Activated gamma-delta T cell treated with anti-CD3 and anti-CD28 coated beads, Interleukin-2, amount 50 U/mL, for 16 hours (primary cell): ENCODE data around the gene VPS4A.
"Not testable (repeated sequence)": the region's sequence is repeated elsewhere in the genome, so short reads cannot be mapped to it uniquely, and the experiment has no call there.

ENCODE experiments used
- DNase-seq: peaks from one replicate; pipeline ENCODE4 v3.0.0-alpha.2; 2020; ENCODE audit warnings: low read depth

Gene VPS4A

DNA sequence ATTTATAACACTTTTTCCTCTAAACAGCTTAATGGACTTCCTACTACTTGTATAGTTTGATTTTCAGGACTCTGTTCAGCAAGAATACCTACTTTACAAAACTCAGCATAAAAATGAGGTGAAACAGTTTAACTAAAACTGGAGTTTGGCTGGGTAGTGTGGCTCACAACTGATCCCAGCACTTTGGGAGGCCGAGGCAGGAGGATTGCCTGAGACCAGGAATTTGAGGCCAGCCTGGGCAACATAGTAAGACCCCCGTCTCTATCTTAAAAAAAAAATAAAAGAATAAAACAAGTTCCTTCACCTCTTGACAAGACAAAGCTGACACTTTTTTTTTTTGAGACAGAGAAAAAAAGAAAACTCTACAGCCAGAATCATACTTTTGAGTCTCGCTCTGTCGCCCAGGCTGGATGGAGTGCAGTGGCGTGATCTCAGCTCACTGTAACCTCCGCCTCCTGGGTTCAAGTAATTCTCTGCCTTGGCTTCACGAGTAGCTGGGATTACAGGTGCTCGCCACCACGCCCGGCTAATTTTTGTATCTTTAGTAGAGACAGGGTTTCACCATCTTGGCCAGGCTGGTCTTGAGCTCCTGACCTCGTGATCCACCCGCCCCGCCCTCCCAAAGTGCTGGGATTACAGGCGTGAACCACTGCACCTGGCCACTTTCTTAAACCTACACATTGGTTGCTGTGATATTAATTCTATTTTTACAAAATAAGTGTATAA, 16.6 kb downstream of the VPS4A start:
- DNase-seq, result no peak

GRCh38 chr16:69328854-69329316, 17.7 kb downstream of the VPS4A start:
- DNase-seq, result no peak

DNA sequence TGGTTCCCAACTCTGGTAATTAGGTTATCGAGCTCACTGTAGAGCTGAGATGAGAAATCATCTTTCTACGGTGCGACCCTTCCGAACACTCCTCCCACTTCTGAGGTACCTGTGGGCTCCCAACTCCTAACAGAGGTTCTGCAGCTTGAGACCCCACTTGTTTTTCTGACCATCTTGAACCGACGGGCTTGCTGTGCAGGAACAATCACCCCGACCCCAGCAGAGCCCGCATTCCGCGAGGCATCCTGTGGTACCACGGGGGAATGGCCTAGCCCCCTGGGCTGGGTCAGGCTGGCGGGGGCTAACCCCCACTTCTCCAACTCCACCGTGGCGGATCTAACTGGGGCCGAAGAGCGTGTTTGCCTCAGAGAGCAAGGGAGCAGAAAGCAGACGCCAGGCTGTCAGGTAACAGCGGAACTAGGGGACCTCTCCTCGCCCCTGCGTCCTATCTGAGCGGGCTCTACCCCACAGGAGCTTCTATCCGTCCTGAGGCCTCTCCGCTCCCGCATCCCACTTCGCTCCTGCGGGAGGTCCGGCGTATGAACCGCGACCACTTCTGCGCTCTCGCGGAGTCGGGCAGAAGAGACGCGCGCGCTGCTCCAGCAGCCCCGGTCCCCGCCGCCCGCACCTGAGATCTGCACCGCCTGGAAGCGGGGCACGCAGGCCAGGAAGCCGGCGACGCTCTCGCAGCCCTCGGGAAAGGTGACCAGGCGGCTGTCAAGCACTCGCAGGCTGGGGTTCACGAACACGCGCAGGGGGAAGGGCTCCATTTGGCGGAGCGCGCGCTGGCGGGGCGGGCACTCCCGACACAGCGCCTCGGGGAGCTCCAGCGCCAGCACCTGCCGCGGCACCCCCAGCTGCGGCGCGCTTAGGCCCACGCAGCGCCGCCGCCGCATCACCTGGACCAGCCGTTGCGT, 18.5 kb downstream of the VPS4A start:
- DNase-seq, result peak; percentile 15

DNA sequence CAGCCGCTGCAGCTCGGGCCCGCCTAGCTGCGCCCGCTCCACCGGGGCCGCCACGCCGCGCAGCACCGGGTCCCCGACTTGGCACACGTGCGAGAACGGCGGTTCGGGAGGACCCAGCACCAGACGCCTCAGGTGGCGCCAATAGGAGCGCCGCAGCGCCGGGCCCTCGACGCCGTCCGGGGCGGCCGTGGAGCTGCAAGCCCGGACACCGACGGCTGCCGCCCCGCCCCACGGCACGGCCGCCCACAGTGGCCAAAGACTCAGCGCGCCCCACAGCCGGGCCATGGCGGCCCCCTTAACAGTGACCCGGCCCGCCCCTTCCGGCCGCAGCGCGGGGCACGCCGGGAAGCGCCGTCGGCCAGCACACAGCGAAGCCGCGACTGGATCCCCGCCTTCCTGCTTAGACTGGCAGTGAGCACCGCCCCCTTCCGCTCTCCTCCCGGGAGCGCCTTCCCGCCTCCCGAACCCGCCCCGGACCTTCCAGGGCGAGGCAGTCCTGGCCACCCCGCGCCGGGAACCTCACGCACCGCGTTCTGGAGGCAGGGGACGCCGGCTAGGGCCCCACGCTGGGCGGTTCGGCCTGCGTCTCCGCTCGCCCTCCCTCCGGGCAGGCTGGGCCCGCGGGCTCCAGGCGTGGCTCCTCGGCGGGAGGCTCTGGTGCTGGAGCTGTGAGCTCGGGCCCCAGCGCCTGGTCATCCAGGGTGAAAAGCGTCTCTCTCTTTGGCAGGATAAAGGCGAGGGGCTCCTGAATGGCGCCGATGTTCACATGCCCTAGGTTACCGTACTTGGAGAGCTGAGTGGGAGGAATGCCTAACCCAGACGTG, 19.3 kb downstream of the VPS4A start, which contains the start of gene PDF:
Gene PDF (minus strand): TSS at position 303 of the 824 bp plus-strand sequence. CDS start 18 bp downstream, at position 285.
- peak; percentile 73 for DNase-seq

GRCh38 chr16:69334696-69335095, 23.5 kb downstream of the VPS4A start:
- no peak for DNase-seq

DNA sequence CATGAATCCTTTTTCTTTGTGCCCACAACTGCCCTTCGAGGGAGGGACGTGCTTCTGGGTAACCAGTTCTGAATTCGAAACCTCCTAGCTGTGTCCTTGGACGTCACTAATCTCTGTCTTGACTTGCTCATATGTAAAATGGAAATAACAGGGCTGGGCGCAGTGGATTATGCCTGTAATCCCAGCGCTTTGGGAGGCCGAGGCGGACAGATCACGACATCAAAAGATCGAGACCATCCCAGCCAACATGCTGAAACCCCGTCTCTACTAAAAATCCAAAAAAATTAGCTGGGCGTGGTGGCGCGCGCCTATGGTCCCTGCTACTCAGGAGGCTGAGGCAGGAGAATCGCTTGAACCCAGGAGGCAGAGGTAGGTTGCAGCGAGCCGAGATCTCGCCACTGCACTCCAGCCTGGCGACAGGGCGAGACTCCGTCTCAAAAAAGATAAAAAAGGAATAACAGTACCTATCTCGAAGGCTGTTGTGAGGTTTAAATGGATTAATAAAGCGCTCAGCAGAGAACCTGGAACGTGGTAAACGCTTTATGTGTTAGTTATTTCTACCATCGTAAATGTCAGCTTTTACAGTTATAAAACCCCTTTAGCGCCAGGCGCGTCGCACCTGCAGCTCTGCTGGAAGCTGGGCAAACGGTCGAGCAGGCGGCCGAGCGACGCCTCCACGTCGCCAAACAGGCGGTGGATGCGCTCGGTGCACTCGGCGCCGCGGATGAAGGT, 27.6 kb downstream of the VPS4A start:
- DNase-seq, result no peak

DNA sequence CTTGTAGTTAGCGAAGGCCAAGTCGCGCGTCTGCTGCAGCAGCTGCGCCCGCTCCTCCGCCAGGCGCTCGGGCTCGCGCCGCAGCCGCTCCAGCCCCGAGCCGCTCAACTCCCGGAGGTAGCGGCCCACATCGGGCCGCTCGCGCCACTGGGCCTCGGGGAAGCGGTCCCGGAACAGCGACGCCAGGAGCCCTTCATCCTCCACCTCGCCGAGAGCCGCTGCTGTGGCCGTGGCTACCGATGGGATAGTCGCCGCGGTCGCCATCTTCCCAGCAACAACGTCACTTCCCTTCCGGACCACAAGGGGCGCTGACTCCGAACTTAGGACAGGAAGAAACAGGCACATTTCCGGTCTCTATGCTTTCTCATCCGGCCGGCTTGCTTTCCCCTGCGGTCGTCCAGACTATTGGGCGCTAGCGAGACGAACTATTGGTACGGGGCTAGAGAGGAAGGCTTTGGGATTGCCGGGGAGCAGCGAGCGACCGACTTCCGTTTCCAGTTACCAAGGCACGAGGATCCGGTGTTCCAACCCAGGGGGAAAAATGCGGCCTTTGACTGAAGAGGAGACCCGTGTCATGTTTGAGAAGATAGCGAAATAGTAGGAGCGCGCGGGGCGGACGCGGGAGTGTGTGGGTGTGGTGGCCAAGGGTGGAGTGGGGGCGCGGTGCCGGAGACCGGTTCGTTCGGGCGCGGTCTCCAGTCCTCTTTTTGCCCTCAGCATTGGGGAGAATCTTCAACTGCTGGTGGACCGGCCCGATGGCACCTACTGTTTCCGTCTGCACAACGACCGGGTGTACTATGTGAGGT, 28.3 kb downstream of the VPS4A start, which contains the start of the genes COG8 and NIP7:
Gene COG8 (minus strand): TSS at position 276 of the 806 bp plus-strand sequence. CDS start 12 bp downstream, at position 264.
Gene NIP7 (plus strand): TSS at position 484 of the 806 bp plus-strand sequence. CDS start 58 bp downstream, at position 542.
- DNase-seq, result peak; percentile 88

DNA sequence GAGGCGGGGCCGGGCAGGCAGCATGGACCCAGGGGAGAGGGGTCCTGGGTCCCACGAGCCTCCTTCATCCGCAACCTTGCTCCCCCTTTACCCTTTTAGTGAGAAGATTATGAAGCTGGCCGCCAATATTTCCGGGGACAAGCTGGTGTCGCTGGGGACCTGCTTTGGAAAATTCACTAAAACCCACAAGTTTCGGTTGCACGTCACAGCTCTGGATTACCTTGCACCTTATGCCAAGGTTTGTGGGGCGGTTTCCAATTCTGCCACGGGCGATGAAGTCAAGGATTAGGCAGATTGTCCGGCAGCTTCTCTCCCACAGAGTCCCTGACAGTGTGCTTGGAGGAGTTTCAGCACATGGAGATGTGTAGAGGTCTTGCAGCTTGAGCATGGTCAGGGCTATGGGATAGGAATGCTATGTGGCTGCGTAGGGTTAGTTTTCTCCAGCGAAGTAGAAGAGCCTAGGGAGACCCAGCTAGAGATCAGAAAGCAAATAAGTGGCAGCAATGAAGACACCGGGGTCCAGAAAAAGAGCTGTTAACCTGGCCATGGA, 29.0 kb downstream of the VPS4A start:
- DNase-seq, result no peak

- no peak for DNase-seq
Observed at GRCh38 chr16:69344171-69344570, 33.0 kb downstream of the VPS4A start.

- DNase-seq, result no peak
Observed at GRCh38 chr16:69345923-69346322, 34.8 kb downstream of the VPS4A start.

DNA sequence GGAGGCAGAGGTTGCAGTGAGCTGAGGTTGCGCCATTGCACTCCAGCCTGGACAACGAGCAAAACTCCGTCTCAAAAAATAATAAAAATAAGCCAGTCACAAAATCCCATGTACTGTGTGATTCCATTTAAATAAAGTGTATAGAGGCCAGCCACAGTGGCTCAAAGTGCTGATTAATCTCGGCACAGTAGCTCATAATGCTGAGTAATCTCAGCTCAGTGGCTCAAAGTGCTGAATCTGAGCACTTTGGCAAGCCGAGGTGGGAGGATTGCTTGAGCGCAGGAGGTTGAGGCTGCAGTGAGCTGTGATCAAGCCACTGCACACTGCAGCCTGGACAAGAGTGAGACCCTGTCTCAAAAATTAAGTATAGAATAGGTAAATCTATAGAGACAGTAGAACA, 35.5 kb downstream of the VPS4A start:
- DNase-seq, result no peak

DNA sequence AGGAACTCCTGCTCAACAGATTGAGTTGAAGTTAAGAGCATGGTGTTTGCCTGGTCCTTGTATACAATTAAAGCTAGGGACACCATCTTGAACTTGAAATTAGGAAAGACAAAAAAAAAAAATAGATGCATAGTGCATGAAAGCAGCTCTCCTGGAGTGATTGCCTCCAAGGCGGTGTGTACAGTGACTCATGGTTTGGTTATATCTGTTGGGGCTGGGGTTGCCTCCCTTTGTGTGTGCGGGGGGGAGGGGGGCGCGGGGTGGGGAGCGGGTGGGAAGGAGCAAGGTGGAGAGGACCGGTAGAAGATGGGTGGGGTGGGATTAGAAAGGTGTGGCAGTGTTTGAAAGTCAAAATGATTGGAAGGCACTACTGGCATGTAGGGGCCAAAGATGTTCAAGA, 37.1 kb downstream of the VPS4A start:
- no peak for DNase-seq

DNA sequence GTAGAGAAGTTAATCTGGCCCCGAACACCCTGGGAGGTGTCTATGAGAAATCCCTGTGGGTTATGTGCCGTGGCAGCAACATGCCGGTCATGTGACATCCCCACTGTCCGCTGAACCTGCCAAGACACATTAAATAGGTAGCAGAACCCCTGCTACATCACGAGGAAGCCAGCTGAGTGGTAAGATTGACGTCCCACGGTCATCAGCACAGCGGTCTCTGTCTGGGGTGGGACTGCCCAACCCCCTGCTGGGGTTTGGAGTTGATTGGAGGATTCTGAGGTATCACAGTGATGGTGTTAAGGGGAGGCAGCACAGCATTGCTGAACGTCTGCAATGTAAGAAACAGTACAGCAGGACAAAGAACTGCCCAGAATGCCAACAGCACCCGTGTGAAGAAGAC, 38.4 kb downstream of the VPS4A start:
- DNase-seq, result no peak

- DNase-seq, result no peak
Observed at GRCh38 chr16:69350536-69351133, 39.5 kb downstream of the VPS4A start.

DNA sequence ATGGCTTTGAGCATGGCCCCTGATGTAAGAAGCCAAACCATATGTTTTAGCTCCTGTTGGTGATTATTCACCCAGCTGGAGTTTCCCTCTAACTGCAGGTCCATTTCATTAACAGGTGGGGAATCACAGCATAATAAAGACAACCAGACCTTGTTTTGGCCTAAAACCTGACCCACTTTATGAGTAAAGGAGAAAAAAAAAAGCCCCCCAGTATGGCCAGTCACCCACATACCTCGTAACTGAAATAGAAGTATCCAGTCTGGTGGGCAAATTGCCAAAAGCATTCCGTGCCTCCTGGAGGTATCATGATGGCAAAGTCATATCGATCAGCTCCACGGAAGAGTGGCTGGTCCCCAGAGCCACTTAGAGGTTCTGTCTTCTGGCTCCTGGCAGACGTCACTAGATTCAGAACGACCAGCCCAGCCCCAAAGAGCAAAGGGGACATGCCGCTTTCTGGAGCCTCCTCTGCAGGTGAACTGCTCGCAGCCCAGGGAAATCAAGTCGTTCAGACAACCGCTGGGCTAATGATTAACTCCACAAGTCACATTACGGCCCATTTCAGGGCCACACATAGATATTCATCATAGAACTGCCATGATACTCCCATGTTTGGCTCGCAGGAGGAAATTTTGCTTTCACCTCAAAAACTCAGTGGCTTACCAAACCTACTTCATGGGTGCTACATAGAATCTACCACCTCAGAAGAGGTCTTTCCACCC, 40.3 kb downstream of the VPS4A start, which contains the start of gene TMED6:
Gene TMED6 (minus strand): TSS at position 478 of the 719 bp plus-strand sequence. CDS start 33 bp downstream, at position 445.
- no peak for DNase-seq

- DNase-seq, result not testable (repeated sequence)
Observed at GRCh38 chr16:69360070-69360469, 48.9 kb downstream of the VPS4A start.

DNA sequence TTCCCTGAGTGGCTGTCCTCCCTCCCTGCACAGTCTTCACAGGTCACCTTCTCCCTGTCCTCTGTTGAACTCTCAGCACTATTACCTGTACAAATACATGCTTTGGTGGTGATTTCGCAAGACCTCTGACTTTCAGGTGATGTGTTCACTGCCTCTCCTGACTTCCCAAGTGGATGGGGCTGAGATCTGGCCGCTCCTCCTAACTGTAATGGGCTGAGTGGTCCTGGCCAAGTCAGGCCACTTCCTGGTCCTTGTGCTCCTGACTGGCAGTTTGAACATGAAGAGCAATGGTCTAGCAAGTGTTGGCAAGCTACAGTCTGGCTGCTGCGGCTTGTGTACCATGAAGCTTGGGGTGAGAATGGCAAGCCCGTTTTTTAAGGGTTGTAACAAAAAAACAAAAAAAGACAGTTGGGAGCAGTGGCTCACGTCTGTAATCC, 52.1 kb downstream of the VPS4A start:
- DNase-seq, result no peak

DNA sequence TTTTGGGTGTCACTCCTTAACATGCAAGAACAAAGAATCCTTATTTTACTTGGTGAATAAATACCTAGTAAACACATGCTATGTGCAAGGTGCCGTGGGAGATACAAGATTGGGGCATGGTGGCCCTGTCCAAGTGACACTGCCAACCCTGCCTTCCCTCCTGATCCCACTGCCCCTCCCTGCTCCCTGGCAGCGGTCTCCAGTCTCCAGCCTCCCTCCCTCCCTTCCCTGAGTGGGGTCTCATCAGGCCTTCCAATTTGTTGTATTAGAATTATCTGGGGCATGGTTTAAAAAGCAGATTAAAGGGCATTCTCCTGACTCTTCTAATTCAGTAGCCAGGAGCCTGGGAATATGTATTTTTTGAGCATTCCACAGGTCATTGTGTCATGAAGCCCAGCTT, 52.9 kb downstream of the VPS4A start:
- DNase-seq, result no peak

GRCh38 chr16:69365901-69366300, 54.8 kb downstream of the VPS4A start:
- DNase-seq, result no peak
